GM21360 (cell line): ENCODE data around the gene DNAJC17.

Experiments used
- ATAC-seq: cut with Tn5 transposase; IDR thresholded peaks from one replicate; pipeline ENCODE4 v1.9.1; 2021; ENCODE audit warnings: mild to moderate bottlenecking, moderate library complexity; ENCODE audit not compliant: unreplicated experiment

Gene DNAJC17

GRCh38 chr15:40793216-40793989 is 13.9 kb downstream of the DNAJC17 start:
- no peak for ATAC-seq

GRCh38 chr15:40792394-40792793 is 14.9 kb downstream of the DNAJC17 start:
- ATAC-seq: no peak

GRCh38 chr15:40790718-40791117 is 16.6 kb downstream of the DNAJC17 start:
- no peak for ATAC-seq

DNA sequence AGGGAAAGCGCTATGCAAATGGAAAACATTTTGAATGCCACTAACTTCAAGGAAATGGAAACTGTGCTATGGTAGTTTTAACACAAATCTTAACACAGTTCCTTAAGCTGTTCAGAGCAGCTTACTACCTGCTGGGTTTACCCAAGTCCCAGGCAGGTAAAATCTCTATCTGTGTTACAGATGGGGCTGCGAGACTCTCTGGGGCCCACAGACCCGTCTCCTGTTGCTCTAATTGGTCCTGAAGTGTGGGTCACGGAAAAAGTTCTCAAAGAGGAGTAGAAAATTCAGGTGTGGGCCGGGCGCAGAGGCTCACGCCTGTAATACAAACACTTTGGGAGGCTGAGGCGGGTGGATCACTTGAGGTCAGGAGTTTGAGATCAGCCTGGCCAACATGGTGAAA is 17.3 kb downstream of the DNAJC17 start:
- no peak for ATAC-seq

GRCh38 chr15:40789119-40789518 is 18.2 kb downstream of the DNAJC17 start:
- ATAC-seq: no peak

- ATAC-seq: no peak
Observed at GRCh38 chr15:40787991-40788390, 19.3 kb downstream of the DNAJC17 start.

- no peak for ATAC-seq
Observed at GRCh38 chr15:40787344-40787841, 19.9 kb downstream of the DNAJC17 start.

GRCh38 chr15:40785814-40786213 is 21.5 kb downstream of the DNAJC17 start:
- ATAC-seq: no peak

DNA sequence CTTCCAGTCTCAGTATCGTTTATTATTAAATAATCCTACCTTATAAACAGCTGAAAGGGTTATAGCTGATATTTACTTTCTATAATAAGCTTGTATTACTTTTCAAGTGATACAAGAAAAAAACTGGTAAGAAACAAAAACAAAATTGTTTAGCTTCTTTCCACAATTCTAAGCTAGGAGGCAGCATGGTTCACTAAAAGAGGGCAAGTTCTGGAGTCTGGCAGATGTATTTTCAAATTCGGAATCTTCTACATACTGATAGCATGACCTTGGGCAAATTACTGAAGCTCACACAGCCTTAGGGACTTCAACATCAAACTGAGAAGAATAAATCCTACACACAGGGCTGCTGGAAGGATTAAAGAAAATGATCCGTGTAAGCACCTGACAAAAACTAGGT is 22.1 kb downstream of the DNAJC17 start:
- no peak for ATAC-seq

DNA sequence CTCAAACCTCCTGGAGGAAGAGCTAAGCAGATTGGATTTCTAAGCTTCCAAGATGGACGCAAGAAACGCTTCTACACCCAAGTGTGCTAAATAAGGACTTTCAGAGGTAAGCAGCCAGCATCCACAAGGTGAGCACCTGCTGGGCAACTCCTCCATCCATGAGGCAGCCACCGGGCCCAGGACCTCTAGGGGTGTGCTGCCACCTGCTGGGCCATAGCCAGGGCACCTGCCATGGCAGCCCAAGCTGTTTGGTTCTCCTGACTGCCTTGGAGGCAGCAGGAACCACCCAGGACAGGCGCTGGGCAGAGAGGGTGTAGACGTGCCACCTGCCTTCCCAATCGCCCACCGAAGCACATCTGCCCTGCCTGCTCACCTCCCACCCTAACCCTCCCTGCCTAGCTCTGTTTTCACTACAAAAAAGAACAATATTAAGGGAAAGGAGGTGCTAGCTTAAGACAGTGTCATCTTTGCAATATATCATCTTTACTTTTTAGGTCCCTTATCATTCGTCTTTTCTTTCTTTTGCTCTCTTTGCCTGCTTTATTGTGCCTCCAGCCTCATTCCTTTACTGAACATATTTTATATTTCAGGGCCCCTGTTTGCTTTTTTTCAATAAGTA is 24.6 kb downstream of the DNAJC17 start:
- no peak for ATAC-seq

DNA sequence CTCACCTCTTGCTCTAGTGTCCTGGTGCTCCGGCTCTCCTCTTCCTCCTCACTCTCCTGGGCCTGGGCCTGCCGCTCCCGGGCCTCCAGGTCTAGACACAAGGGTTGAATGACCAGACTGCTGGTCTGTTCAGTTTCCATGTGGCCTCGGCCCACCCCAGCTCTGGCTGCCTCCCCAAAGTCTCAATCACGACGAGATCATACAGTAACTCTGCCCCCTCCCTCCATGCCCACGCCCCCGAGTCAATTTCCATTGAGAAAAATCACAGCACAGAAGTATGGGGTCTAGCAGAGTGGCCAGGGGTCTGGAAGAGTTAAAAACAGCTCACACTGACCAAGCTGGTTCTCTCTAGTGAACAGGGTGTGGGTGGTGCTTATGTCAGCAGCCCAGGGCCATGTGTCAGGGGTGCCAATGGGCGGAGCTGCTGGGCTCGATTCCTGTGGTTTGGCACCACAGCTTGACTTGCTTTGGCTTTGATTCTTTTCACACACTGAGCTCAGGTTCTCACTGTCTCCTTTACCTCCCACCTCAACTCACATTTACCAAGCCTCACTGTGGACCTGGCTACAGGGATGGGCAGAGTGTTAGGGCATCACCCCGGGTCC is 30.6 kb downstream of the DNAJC17 start:
- ATAC-seq: no peak

DNA sequence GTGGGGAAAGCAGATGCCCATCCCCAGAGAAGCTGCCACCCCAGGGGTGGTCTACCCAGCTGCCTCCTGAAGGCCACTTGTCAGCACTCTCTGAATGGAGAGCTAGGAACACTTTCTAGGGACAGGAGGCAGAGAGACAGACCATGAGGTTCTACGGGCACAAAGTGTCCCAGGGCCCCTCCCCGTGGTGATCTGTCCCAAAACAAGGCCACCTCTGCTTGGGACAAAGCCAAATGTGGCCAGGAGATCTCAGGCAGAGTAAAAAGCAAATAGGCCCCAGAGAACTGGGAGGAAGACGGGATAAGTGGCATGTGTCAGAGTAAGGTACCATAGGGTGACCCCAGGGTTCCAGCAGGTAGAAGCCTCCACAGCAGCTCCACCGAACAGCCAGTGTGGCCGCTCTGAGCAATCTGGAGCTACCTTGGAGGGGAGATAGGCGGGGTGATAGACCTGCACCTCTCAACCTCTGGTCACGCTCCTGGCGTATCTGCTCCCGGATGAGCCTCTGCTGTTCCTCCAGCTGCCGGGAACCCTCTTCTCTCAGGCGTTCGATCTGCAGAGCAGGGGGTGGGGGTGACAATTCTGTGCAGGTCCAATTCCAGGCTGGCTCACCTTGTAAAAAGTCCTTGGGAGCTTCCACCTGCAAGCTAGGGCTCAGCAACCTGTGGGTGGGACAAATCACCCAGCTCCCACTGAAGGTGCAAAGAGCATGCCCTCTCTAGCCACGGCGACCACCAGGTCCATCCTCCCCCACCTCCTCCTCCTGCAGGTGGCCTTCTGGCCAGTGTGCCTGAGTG is 31.3 kb downstream of the DNAJC17 start:
- no peak for ATAC-seq

DNA sequence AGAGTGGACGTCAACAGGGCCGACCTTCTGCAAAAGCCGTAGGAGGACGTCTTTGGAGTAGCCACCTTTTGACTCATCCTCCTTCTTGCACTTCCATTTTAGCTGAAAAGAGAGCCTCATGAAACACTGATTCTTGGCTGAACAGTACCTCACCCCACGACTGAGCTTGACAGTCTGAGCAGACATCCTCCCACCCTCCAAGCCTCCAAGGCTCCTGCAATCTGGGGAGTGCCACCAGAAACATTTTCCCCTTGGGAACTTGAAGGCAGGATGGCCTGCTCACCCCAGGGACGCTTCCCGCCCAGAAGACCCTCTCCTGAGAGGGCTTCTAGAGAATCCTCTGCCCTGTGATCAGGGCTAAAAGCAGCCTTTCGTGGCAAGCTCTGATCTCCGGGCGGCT is 32.3 kb downstream of the DNAJC17 start:
- ATAC-seq: no peak

DNA sequence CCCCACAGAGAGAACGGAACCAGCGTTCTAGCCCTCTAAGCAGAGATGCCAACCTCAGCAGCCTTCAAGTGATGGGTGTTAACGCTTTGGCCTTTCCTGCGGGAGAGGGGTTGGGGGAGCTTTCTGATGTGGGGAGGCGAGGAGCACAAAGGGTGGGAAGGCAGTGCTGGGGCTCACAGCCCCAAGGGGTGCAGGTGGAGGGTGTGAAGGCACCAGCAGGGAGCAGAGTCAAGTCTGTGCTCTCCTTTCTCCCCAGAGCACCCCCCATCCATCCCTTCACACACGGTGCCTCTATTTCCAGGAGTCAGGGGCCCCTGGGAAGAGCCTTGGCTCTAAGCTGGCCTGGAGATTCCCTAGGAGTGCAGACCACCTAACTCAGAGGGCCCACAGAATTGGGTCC is 33.4 kb downstream of the DNAJC17 start:
- no peak for ATAC-seq

DNA sequence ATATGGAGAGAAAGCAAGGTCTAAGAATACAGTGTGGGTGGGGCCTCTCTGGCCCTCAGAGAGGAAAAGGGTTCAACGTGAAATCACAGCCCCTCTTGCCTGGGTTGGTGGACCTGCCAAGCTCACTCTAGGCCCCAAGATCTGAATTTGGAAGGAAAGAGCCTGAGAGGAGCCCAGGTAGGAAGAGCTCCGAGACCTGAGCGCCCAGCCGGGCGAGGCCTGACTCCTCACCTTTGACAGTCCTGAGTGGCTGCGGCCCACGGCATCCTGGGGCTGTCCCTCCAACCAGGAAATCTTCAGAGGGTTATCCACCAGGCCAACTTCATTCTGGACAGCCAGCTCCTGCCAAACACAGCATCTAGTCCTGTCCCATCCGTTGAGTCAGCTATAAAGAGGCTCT is 33.8 kb downstream of the DNAJC17 start:
- ATAC-seq: no peak

DNA sequence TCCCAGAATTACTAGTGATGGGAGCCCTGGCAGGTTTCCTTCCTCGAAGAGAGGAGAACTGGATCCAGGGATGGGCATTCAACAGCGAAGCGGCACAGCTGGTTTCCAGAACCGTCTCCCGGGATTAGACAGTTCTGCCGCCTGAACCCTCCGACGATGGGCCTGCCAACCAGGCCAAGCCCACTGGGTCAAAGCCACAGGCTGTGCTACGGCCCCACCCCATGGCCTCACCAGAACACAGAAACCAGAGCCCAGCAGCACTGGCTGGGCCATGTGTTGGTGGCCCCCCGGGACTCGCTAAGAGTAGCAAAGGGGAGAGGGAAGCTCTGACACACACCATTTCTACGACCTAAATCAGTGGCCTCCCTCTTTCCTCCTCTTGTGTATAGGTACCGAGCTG is 35.3 kb downstream of the DNAJC17 start:
- ATAC-seq: no peak

GRCh38 chr15:40771242-40771641 is 36.0 kb downstream of the DNAJC17 start:
- ATAC-seq: no peak

DNA sequence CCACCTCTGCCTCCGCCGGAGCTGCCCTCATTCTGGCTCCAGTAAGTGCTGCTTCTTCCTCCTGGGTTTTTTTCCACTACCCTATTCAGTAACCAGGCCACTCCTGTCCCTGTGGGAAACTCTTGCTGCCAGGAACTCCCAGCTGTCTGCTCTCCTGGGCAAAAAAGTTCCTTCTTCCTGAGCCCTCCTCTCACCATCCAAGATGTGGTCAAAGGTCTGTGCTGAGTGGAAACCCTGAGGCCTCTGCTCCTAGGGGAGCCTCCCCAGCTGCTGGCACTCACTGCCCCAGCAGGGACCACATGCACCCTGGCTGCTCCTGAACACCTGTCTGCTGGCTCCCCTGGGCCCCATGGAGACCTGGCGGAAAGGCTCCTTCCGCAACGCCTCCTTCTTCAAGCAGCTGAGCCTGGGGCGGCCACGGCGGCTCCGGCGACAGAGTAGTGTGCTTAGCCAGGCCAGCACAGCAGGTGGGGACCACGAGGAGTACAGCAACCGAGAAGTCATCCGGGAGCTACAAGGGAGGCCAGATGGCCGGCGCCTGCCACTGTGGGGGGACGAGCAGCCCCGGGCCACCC is 37.0 kb downstream of the DNAJC17 start:
- ATAC-seq: no peak

DNA sequence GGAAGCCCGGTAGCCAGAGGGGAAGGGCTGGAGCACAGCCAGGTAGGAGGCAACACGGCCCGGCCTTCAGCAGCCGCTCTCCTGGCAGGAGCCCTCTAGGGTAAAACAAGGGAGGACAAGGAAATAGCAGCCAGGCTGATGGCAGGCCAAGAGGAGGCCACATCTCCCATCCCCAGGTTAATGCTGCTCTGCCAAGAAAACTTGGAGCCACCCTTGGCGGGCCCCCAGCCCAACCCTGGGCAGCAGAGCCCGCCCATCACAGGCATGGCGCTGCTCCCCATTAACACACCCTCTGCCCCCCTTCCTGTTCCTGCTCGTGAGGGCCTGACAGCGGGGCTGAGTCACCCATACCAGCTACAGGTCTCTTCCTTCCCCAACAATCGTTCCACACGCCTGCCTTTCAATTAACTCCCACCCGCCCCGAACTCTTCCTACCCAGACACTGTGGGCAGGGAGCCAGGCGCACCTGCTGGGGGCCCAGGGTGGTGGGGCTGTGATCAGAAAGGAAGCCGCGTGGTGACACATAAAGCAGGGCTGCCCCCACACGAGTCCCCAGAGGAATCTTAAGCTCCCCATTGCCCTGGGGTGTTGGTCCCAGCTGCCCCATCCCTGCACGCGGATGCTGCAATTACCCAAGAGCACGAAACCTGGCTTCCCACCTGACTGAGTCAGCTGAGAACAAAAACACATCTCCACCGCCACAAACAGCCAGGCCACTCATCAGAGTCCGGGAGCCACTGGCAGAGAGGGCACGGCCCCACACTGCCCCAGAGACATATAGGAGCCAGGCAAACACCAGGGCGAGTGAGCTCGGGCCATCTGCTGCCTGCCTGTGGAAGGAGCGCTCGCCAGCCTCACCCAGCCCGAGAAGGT is 37.8 kb downstream of the DNAJC17 start, which contains the start of gene C15orf62:
TSS of gene C15orf62 (plus strand) at position 707 of the 873 bp plus-strand sequence. CDS start 516 bp downstream, outside the sequence.
- ATAC-seq: peak; percentile 39
